ENCODE measurements around the gene ANKAR.
"Not testable (repeated sequence)": the region's sequence is repeated elsewhere in the genome, so short reads cannot be mapped to it uniquely, and the experiment has no call there.

ANKAR gene

DNA sequence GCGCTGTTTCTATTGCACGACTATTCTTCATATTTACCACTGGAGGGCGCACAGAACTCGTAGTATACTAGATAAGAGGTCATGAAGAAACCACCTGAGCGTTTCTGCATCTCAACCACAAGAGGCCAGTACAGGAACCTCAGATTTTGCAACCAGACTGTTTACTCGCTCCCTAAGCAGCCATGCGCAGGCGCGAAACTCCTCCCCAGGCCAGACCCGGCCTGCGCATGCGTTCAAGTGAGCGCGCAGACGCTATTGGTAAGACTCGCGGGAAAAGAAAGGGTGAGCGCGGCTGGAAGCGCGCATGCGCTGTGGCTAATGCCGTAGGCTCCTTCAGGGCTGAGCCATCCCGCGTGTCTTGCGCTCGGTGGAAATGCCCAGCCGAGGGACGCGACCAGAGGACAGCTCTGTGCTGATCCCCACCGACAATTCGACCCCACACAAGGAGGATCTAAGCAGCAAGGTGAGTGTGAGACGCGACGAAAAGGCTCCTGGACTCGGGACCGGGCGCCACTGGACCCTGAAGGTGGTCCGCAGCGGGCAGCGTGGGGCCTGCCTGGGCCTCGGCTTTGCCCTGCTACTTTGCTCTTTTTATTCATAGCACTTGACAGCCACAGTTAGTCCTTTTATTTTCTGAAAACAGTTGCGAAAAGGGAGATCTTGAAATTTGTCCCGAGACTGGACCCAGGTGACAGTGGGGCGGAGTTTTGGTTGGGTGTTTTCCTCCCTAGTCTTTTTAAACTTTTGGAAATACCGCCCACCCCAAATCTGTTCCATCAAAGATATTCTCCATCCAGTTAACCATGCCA, 13.1 kb upstream of the ANKAR start, which contains the start of gene ASNSD1:
Gene ASNSD1 (plus strand): TSS at position 312 of the 809 bp plus-strand sequence. CDS start 4,674 bp downstream, outside the sequence.
- DNase-seq, result peak; percentile 91

DNA sequence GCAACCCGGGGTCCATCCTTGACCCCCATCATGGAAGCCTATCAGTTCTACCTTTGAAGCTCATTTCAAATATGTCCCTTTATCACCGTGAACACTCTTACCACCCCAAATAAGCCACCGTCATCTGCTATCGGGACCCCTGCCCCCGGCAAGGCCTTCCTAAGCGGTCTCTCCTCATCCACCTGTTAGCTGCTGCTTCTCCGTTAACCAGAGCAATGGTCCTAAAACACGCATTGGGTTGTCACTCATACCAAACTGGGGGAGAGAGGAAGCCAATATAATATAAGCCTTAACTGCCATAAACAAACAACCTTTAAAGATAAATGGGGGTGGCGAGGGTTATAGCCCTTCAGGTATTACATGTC, 12.5 kb upstream of the ANKAR start:
- DNase-seq, result no peak

- no peak for DNase-seq
These were observed 11.7 kb upstream of the ANKAR start for GRCh38 chr2:189662669-189663226.

- DNase-seq, result not testable (repeated sequence)
These were observed 11.2 kb upstream of the ANKAR start for GRCh38 chr2:189663319-189663718.

GRCh38 chr2:189669913-189670312, 4.6 kb upstream of the ANKAR start:
- DNase-seq, result no peak

GRCh38 chr2:189673661-189674373, 653 bp upstream of the ANKAR start:
- no peak for DNase-seq

DNA sequence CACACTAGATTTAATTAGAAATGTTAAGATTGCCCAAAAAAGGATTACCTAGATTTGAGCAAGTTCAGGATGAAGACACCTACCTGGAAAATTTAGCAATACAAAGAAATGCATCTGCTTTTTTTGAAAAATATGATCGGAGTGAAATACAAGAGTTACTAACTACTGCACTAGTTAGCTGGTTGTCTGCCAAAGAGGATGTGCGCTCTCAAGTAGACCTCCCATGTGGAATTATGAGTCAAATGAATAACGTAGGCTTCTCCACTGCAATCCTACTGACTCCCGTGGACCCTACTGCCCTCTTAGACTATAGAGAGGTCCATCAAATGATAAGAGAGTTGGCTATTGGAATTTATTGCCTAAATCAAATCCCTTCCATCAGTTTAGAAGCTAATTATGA, 2.0 kb downstream of the ANKAR start:
- no peak for DNase-seq

DNA sequence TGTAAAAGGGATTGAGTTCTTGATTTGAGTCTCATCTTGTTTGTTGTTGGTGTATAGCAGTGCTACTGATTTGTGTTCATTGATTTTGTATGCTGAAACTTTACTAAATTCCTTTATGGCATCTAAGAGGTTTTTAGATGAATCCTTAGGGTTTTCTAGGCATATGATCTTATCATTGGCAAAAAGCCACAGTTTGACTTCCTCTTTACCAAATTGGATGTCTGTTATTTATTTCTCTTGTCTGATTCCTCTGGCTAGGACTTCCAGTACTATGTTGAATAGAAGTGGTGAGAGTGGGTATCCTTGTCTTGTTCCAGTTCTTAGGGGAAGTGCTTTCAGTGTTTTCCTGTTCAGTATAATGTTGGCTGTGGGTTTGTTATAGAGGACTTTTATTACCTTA, 4.8 kb downstream of the ANKAR start:
- no peak for DNase-seq

GRCh38 chr2:189681203-189681602, 6.7 kb downstream of the ANKAR start:
- no peak for DNase-seq

DNA sequence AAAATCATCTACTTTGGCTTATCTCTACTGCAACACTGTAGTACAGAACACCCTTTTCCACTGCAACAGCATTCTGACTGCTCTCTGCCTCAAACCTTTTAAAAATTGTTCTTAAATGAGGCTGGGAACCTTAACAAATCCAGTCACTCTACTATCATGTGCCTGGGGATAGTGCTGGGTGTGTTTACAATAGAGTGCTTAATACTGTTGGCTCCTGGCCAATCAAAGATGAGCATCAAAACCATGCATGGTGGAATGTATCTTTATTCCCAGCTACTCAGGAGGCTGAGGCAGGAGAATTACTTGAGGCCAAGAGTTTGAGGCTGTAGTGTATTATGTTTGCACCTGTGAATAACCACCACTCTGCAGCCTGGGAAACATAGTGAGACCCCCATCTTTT, 7.4 kb downstream of the ANKAR start:
- no peak for DNase-seq

DNA sequence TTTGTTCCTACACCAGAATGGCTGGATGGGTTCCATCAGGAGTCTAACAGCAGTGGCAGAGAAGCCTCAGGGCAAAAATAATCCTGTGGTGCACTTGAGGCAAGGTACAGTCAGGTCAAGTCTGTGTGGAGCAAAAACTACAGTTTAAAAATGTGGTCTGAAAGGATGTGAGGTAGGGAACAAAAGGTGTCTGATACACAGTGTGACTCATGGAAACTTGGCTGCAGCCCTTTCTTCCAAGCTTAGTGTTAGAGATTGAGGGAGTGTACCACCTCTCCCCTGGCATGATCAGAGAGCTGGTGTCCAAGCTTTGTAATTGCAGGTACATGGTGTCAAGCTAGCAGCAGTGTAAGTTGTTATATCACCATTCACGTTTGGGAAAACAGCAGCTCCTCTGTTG, 8.9 kb downstream of the ANKAR start:
- no peak for DNase-seq

GRCh38 chr2:189684811-189685210, 10.3 kb downstream of the ANKAR start:
- no peak for DNase-seq

DNA sequence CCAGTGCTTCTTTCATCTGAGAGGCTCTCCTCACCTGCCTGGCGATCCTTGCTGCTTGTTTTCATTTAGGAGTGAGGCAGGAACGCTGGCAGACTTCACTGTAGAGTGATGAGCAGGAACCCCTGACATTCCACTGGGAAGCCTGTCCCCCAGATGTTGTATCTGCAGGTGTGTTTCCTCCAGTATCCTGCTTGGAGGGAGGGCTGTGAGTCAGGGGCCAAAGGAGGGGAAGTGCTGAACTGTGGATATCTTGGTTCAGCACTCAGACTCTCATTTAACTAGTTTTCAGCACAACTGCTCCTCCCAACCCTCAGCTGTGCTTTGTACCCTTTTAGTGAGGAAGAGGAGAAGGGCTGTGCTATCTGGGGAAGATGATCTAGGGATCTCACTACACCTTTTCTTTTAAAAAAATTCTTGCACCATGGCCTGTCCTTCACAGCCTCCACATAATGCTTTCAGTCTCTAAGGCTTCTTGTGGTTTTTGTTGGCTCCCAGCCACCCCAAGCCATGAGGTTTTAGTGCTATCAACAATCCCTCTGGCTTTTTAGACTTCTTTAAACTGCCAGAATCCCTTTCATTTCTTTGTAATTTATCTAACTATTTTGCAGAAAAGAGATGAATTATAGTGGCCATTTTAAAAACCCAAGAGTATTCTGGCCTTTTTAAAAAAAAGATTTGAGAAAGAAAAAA, 11.2 kb downstream of the ANKAR start:
- DNase-seq, result no peak

DNA sequence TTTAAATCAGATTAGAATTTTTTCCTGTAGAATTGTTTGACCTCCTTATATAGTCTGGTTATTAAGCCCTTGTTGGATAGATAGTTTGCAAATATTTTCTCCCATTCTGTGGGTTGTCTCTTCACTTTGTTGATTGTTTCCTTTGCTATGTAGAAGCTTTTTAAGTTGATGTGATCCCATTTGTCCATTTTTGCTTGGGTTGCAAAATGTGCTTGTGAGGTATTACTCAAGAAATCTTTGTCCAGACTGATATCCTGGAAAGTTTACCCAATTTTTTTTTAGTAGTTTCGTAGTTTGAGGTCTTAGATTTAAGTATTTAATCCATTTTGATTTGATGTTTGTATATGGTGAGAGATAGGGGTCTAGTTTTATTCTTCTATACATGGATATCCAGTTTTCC, 13.3 kb downstream of the ANKAR start:
- not testable (repeated sequence) for DNase-seq

DNA sequence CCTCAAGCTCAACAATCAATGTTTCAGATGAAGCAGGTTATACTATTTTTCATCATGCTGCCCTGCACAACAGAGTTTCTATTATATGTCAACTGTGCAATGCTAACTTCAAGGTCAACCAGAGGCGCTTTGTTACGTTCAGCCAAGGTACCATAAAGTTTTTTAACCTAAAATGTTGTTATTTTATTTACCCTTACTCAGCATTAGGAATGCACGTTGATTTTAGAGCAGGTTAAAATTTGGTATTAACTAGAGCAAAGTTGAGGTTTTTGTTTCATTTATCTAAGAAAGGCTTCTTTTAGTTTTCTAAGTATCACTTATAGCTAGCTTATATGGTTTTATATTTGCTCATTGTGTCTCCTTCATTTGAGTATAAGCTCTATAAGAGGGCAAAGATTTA, 21.8 kb downstream of the ANKAR start:
- DNase-seq, result no peak

- no peak for DNase-seq
These were observed 23.8 kb downstream of the ANKAR start for GRCh38 chr2:189698020-189698887.

DNA sequence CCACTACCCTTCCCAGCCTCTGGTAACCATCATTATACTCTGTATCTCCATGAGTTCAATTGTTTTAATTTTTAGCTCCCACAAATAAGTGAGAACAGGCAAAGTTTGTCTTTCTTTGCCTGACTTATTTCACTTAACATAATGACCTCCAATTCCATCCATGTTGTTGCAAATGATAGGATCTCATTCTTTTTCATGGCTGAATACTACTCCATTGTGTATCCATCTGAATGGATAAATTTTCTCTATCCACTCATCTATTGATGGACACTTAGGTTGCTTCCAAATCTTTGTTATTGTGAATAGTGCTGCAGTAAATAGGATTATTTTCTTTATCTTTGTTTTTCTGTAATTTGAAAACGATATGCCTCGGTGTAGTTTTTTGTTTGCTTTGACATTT, 26.2 kb downstream of the ANKAR start:
- DNase-seq, result no peak

GRCh38 chr2:189702071-189702470, 27.6 kb downstream of the ANKAR start:
- no peak for DNase-seq

DNA sequence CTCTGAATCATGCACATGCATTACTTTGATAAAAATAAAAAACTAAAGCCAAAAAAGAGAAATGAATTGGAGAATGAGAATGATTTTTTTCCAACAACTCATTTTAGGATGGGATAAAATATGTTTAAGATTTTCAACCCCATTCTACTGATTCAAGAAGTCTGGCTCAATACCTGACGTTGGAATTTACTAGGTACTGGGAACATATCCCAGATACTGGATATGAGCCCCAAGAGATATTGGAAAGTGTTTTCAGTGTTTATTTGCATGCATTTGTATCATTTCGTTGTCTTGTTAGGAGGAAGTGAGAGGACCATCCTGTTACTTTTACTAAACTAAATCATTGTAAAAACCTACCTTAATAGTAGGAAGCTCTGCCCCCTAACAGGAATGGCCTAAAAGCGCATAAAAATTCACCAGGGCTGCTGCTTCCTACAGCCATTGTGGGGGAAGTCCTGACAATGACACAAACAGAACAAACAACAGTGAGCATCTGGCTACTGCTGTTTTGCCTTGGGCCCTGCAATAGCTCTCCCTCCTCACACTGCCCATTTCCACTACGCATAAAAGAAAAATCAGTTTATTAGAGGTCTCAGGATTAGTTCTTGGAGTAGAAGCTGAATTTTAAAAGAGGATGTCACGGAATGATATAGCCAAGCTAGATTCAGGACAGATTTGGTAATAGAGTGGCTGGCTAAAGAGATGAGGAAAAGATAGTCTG, 35.2 kb downstream of the ANKAR start:
- no peak for DNase-seq

DNA sequence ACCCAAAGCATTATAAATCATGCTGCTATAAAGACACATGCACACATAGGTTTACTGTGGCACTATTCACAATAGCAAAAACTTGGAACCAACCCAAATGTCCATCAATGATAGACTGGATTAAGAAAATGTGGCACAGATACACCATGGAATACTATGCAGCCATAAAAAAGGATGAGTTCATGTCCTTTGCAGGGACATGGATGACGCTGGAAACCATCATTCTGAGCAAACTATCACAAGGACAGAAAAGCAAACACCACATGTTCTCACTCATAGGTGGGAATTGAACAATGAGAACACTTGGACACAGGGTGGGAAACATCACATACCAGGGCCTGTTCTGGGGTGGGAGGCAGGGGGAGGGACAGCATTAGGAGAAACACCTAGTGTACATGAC, 43.1 kb downstream of the ANKAR start:
- DNase-seq, result not testable (repeated sequence)

DNA sequence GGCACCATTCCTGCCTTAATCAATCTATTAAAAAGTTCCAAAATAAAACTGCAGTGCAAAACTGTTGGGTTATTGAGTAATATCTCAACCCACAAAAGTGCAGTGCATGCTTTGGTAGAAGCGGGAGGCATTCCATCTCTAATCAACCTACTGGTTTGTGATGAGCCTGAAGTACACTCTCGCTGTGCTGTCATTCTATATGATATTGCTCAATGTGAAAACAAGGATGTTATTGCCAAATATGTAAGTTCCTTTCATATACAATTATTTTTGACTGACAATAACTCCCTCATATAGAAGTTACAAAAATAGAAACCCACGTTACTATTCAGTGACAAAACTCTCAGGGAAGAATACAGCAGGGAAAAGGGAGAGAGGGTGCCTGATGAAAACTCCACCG, 45.1 kb downstream of the ANKAR start:
- DNase-seq, result no peak

DNA sequence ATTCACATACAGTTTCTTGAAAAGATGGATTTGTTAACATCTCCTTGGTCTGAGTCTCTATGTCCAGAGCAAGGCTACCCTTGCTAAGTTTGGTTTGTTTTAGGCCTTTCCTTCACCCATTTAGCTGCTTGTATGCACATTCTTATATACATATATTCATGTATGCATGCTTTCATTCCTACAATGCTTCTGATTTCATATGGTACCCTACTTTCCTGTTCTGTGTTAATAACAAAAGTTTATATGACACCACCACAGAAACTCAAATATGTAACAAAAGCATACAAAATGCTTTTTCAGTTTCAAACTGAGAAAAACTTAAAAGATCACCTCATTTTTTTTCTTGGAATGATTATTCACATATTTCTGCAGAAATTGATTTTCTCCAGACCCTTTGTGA, 48.7 kb downstream of the ANKAR start:
- DNase-seq, result no peak

Data from NCI-H524 treated with DMSO at 0.1 percent for 48 hours (cell line).